AG09309 (cell line): ENCODE measurements around the gene RPP25.
"Not testable (repeated sequence)": the region's sequence is repeated elsewhere in the genome, so short reads cannot be mapped to it uniquely, and the experiment has no call there.

ENCODE experiments used
- DNase-seq: peaks from one replicate; pipeline ENCODE4 v3.0.0-alpha.2; 2010; ENCODE audit warnings: low read depth
- H3K4me3 ChIP-seq: 2 replicates; pipeline ENCODE4 v1.5.1; 2011; ENCODE audit warnings: mild to moderate bottlenecking, low read depth, low read length, moderate library complexity; ENCODE audit not compliant: control insufficient read depth
- TF ChIP-seq, protein P1 (sequence below): IDR thresholded peaks from 2 replicates; pipeline ENCODE4 v1.5.1; 2011; ENCODE audit warnings: mild to moderate bottlenecking, low read depth, low read length, inconsistent platforms; ENCODE audit not compliant: insufficient read depth, control insufficient read depth; ENCODE audit errors: missing control alignments

Gene RPP25

DNA sequence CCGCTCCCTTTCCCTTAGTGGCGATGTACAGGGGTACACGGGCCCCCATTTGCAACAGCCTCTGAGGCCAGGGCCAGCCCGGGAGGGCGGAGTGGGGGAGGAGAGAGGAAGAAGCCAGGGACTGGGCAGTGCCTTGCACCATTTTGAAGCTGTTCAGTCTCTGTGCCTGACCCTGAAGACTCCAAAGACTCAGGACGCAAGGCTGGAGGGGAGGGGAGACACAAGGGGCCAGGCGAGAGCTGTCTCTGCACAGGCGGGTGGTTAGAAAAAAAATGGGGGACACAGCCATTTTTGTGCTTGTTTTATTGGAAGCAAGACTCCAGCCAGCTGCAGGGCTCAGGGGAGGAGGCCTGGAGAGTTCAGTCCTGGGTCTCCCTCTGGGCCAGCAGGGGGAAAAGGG, 1.6 kb downstream of the RPP25 start:
- TF ChIP-seq, protein P1, sequence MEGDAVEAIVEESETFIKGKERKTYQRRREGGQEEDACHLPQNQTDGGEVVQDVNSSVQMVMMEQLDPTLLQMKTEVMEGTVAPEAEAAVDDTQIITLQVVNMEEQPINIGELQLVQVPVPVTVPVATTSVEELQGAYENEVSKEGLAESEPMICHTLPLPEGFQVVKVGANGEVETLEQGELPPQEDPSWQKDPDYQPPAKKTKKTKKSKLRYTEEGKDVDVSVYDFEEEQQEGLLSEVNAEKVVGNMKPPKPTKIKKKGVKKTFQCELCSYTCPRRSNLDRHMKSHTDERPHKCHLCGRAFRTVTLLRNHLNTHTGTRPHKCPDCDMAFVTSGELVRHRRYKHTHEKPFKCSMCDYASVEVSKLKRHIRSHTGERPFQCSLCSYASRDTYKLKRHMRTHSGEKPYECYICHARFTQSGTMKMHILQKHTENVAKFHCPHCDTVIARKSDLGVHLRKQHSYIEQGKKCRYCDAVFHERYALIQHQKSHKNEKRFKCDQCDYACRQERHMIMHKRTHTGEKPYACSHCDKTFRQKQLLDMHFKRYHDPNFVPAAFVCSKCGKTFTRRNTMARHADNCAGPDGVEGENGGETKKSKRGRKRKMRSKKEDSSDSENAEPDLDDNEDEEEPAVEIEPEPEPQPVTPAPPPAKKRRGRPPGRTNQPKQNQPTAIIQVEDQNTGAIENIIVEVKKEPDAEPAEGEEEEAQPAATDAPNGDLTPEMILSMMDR: no peak
- no peak for DNase-seq
- no peak overlapping the region; the same call in 1 of the 2 replicates for H3K4me3 ChIP-seq

DNA sequence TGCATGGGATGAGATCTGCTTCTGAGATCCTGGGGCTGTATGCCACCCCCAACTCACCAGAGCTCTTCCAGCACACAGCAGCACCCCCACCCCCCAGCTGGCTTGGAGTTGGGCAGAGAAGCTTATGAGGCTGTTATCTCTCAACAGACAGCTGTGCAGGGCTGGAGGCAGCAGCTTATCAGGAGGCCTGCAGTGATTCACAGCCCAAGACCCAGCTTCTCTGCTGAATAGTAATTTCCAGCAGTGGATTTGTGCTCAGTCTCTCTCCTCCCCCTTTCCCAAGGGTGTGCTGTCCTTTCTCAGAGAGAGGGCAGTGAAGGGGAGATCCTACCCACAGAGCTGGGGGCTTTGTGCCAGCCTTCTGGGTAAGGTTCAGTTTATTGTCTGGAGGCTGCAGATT, 2.1 kb downstream of the RPP25 start:
- TF ChIP-seq, protein P1: no peak
- no peak overlapping the region; the same call in 1 of the 2 replicates for H3K4me3 ChIP-seq
- peak; percentile 38 for DNase-seq

DNA sequence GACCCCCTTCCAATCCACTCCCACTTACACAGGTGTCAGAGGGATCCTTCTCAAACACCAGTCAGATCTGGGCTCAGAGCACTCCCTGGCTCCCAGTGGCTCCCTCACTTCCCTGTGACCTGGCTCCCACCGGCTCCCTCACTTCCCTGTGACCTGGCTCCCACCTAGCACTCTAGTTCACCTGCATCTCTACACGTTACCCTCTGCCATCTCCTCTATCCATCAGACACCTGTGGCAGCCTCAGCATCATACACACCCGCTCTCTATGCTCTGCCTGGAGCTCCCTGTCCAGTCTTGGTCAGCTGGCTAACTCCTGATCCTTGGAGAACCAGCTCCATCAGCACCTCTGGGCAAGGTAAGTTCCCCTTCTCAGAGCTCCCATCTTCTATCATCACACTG, 5.6 kb downstream of the RPP25 start:
- TF ChIP-seq, protein P1: no peak
- no peak overlapping the region for H3K4me3 ChIP-seq
- DNase-seq: no peak

DNA sequence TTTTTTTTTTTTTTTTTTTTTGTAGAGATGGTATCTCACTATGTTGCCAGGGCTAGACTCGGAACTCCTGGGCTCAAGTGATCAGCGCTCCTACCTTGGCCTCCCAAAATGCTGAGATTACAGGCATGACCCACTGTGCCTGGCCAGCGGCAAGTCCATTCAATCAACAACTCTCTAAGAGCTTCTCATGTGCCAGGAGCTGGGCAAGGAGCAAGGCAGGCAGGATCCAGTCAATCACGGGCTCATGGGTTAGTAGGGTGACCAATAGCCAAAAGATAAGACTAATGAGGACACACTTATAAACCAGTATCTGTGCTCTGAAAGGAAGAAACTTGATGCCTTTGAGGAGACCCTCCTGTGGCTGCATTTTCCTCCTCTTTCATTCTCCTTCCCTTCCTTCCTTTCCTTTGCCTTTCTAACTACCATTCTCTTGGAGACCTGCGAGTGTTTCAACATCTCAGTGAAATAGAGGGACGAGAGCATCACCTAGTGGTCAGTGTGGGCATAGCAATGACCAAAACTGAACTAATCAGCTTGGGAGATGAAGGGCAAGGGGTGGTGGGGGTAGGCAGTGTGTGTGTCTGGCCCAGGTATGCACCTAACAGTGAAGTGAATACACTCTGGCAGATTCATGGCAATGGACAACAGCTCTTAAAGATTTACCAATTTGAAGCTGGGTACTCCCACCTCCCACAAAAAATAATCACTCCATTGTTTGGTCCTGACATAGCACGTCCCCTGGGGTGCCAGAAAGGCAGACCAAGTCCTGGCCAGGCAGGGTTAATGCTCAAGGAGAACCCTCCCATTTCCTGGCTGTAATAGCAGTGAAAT, 6.3 kb downstream of the RPP25 start:
- no peak for DNase-seq
- no peak overlapping the region for H3K4me3 ChIP-seq
- TF ChIP-seq, protein P1: peak; percentile 98

DNA sequence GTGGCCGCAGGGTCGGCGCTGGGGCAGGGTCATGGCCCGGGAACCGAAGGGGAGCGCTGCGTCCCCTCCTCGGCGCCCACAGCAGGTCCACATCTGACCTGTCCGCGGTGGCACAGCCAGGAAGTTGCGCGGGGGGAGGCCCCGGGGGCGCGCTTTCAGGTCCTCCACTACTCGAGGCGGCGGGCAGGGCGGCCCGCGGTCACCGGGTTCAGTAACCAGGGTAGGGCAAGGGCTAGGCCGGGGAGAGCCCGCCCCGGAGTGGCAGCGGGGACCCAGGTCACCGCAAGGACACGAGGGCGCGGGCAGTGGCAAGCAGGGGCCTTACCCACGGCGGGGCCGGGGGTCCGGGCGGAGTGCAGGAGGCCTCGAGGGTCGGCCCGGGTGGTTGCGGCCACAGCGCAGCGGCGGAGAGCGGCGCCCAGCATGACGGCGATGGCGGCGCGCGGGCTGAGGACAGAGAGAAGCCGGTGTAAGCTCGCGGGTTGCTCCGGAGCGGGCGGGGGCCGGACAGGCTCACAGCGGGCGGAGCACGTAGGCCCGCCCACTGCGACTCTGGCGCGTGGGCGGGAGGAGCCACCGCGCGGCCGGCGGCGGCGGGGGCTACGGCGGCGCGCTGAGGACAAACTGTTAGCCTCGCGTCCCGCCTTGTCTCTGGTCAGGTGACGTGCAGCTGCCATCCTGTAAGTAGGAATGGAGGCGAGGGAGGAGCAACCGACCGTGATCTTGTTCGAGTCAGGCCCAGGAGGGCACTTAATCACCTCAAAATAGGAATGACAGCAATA, 18.8 kb downstream of the RPP25 start, which contains the start of gene COX5A:
TSS of gene COX5A (minus strand) at position 484 of the 782 bp plus-strand sequence. CDS start at position 425, 59 bp downstream.
- H3K4me3 ChIP-seq: peak within 1 kb of the TSS; percentile 76
- TF ChIP-seq, protein P1: no peak
- peak; percentile 83 for DNase-seq

DNA sequence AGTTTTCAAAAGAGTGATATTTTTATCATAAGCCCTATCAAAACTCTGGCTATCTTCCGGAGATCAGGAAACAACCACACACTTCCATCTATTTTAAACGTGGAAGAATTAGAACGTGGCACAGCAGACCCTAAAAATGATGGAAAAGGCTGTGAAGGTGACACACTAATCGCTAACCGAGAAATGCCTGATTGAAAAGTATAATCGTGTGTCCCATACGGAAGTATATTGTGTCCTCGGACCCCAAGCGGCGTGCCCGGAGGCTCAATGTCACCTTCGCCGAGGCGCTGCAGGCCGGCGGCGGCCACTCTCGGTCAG, 19.3 kb downstream of the RPP25 start:
- H3K4me3 ChIP-seq: peak overlapping the region; percentile 76
- TF ChIP-seq, protein P1: no peak
- DNase-seq: no peak

DNA sequence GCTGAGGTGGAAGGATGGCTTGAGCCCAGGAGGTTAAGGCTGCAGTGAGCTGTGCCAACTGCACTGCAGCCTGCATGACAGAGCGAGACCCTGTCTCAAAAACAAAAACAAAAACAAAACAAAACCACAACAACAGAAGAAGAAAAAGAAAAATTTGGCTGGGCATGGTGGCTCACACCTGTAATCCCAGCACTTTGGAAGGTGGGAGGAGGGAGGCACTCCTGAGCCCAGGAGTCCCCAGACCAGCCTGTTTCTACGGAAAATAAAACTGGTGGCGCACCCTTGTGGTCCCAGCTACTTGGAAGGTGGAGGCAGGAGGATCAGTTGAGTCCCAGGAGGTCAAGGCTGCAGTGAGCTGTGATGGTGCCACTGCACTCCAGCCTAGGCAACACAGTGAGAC, 21.4 kb downstream of the RPP25 start:
- H3K4me3 ChIP-seq, DNase-seq: not testable (repeated sequence)
